NCI-H146 treated with DMSO at 0.1 percent for 48 hours (cell line): Measurements from ENCODE around the gene LSP1.

Experiments
- DNase-seq: peaks from one replicate; lab custom pipeline; 2025; ENCODE audit not compliant: unreplicated experiment; lab: John Stamatoyannopoulos, UW

LSP1 gene

DNA sequence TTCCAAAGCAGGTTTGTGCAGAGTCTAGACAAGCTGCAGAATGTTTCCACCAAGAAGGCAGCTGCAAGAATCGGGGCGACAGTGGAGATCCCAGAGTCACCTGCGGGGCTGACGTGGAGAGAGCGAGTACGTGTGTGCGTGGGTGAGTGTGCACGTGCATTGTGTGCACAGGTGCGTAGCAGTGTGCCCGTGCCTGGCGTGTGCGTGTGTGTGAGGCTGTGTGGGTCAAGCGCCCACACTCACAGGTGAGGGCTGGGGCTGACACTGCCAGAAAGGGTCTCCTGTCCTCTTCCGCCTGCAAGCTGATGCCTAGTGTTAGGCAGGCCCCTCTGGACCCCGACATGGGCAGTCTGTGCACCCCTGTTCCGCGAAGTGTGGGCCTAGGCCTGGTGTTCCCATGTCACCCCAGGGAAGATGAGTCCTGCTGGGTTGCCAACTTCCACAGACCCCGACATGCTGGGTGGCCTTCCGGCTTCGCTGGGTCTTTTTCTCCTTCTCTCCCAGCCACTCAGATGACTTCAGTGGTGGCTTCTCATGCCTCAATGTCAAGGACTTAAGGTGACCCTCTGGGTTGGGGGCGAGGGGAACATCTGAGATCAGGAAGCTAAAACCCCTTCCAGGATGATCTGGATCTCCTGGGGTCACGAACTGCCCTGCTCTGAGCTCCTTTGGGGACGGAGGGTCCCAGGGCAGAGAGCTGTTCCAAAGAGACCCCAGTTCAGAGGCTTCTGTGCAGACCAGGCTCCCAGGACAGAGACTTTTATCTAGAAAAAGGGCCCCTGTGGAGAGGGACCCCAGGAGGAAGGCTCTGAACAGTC is 28.5 kb upstream of the LSP1 start:
- no peak for DNase-seq

DNA sequence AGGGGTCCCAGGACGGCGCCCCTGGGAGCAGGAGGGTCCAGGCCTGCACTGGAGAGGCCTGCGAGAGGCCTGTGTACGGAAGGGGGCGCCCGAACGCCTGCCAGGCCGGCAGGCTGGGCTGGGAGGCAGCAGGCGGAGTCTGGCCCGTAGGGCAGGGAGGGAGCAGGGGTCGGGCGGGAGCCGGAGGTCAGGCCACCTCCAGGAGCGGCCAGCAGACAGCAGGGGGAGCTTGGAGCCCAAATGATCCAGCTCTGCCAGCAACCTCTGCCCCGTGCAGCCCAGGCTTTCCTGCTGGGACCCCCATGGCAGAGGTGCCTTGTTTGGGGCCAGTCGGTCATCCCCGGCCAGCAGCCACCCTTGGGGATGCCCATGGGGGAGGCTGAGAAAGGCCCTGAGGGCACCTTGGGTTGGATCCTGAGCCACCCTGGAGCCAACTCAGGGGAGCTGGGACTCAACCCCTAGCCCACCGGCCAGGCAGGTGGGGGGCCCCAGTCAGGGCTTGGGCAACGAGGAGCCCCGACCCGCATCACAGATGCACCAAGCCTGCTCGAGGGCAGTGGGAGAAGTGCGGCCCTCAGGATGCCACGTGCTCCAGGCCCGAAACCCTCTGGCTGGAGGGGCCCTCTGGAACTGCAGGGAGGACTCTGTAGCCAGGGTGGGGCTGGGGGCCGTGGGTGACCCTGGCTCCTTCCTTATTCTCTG is 27.7 kb upstream of the LSP1 start:
- no peak for DNase-seq

- DNase-seq = no peak
These were observed 27.0 kb upstream of the LSP1 start for GRCh38 chr11:1825785-1826451.

- DNase-seq = no peak
These were observed 26.3 kb upstream of the LSP1 start for GRCh38 chr11:1826552-1827094.

DNA sequence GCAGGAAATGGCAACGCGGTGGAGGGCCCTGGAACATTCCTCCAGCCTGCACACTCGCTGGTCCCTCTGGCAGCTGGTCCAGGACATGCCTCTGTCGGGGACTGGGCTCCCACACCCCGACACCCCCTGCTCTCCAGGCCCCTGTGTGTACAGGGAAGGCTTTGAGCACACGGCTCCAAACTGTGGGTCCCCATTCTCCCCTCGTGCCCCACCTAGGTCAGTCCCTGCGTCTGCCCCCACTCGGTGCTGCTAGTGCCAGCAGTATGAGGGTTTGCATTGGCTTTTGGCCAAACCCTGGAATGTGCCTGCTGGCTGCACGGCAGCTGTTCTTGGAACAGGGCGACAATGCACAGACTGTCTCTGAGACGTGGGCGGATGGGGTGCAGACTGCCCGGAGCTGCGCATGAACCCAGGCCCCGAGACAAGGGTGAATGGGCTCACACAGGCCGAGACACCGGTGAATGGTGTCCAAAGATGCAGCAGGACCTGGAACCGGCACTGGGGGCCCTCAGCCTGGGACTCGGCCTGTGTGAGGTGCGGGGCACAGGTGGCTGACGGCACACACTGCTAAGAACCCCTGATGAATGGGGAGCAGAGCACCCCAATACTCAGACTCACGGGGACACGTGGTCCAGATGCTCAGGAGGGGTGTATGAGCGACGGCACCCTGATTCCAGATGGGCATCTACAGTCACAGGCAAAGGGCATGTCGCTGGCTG is 25.6 kb upstream of the LSP1 start:
- no peak for DNase-seq

DNA sequence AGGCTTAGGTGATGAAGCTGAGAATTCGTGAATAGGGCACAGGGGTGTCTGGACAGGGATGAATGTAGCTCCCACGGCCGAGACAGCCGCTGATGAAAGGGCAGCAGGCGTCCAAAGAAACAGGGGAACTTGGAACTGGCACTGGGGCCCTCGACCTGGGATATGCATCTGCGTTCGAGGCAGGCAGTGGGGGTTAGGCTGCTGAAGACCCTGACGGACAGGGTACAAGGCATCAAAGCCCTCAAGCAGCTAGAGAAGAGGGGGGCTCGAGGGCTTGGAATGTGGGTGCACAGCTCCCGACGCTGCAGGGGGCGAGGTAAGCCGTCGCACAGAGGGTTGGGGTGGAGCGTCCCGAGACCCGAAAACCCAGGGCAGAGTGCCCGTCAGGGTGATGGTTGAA is 25.0 kb upstream of the LSP1 start:
- no peak for DNase-seq

DNA sequence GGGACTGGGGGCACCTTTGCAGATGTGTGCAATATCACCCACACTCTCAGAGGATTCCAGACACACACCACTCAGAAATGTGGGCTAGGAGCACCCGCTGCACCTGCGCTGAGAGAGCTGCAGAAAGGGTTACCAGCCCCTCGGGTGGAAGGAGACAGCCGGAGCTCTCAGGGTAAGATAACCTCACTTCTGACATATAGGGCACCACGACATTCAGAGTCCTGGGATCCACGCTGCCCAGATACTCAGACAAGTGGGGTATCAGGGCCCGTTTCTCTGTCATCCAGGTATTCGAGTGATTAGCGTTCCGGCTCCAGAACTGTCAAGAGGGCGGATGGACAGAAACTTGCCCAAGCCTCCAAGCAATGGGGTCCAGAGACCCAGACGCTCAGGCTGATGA is 24.3 kb upstream of the LSP1 start:
- DNase-seq = no peak

DNA sequence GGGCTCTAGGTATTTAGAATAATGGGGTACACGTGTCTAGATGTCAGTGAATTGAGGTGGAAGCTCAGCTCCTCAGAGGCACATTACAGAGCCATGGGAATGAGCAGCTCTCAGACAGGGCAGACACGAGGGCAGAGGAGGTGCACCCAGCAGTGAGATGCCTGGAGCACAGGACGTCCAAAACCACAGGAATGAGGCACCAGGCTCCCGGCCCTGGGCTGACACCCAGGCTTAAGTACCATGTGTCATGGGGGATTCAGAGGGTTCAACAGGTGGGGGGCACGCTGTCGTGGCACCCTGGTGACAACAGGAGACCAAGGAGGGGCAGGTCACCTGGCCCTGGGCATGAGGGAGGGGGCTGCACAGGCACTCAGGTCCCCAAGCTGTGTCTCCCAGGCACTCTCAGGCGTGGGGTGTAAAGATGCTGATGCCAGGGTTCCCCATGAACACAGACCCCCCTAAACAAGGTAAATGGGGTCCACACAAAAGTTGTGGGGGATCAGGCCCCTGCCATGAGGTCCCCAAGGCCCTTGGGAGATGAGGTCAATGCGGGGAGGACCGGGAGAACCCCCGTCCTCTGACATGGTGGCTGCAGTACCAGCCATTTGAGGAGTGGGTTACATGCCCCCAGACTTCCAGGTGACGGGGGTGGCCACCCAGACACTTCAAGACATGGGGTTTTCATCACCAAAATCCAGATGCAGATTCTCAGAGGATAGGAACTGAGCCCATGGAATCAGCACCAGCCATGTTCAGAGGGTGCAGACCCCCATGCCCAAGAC is 23.7 kb upstream of the LSP1 start:
- no peak for DNase-seq

GRCh38 chr11:1830004-1830321 is 22.9 kb upstream of the LSP1 start:
- no peak for DNase-seq

DNA sequence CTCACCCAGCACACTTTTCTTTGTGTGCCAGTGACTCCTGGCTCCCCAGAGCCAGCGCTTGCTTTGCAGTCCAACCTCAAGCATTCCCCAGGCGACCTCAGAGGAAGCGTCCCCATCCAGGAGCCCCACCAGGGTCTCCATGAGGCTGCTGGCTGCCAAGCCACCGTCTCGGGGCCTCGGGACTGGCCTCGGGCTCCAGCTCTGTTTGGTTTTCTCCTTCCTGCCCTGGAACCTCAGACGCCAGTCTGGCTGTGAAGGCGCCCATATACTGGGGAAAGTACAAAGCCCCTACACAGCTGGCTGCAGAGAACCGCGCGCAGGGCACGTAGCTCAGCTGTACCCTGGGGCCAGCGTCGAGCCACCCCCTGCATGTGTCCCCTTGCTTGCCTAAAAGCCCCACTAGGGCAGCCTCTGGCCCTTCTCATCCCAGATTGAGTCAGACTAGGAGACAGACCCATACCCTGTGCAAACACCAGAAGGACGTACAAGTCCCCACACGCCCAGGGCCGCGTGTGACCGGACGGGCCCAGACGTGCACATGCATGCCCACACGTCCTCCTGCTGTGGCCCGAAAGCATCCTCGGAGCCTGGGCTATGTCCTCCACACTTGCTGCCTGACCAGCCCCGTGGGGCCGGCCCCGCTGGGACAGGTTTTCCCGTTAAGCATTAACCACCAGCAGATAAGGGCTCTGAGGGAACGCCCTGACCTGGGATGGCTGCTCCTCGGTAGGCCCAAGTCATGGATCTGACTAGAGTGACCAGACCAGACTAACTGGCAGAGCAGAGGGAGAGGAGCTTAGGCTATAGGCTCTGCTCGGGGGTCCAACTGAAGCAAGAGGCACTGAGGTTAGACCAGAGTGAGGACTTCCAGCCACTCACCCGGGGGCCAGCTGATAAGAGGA is 22.3 kb upstream of the LSP1 start:
- no peak for DNase-seq

DNA sequence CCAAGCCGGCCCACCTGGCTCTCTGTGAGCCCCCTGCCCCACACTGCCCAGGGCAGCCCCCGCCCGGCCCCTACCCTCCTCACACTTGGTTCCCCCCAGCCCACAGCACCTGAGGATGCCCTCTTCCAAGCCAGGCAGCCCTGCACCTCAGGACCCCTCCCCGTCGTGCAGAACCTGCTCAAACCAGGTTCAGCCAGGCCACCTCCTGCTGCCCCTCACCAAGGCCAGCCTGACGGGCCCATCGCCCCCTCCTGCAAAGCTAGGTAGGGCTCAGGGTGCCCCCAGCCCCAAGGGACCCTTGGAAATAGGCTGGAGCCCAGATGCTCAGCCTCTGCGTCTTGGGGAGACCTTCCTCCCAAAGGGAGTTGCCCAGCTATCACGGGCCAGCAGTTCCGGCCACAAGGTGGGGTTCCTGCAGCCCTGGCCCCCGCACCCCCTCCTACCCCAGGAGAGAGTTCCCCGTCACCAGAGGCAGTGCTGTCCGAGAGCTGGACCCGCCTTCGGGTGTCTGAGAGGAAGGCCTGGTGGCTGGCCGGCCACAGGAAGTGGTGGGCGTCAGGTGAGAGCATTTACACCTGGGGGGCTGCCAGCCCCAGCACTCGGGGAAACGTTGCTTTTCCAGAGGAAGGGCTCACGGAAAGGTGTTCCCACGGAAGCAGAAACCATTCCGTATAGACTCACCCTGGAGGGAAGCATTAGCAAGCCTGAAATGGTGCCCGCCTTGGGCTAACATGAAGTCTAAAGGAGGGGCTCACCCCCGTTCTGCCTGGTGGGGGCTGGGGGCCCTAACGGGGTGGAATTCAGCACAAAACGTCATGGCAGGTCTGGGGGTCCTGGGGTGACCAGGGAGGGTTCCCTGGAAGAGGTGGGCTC is 21.3 kb upstream of the LSP1 start:
- DNase-seq = no peak

DNA sequence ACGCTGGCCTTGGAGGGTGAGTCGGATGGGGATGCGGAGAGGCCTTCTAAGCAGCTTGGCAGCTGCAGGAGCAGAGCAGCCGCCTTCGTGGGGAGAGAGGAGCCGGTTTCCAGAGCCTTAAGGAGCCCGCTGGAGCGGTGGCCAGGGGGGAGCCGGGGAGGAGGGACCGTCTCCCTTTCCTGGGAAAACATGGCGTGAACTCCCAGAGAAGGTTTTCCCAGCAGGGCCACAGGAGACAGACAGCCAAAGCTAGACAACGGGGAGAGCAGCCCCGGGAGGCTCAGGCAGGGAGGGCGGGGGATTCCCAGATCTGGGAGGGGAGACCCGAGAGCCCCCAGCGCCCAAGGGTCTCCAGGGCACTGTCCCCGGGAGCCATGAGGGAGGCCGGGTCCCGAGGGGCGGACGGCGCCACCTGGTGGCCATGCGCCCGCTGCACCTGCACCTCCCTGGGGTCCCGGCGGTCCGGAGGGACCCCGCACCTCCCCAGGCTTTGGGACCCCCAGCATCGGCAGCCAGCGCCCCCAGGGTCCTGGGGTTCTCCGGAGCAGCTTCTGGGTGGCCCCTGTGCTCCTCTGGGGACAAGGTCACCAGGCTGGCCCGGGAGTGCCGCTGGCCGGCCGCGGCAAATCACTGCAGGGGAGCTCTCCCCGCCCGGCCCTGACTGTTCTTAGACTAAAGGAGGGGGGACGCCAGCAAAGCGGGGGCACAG is 20.5 kb upstream of the LSP1 start:
- no peak for DNase-seq

DNA sequence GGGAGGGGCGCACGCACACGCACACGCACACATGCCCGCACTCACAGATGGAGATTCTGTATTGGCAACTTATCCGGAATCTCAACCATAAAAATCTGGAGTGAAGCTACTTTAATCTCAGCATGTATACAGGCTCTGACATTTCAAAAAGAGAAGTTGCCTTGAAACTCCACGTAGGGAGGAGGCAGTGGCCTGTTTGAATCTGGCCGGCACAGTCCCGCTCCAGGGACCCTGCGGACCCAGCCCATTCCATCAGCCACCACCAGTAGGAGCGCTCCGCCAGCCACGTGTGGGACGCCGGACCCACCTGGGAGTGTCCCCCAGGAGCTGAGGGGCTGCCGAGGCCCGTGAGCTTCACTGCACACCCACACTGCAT is 20.0 kb upstream of the LSP1 start:
- DNase-seq = no peak

DNA sequence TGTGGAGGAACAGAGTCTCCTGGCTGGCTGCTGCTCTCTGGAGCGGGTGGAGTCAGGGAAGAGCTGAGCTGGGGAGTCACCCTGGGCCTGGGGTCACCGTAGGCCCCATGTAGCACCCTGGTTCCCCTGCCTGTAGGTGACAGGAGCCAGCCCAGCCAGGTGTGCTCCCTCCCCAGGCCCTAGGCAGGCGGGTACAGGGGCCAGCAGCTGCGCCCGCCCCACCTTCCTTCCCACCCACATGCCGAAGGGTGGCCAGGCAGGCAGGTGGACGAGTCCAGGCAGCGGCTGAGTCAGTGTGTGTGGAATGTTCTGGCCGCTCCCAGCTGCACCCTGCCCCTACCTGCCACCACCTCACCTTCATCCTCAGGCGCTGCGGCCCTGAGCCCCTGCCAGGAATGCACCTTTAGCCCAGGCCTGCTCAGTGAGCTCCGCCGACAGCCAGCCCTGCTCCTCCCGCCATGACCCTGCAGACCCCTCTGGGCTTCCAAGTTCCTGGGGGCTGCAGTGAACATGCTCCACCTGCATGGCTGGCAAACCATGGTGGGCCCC is 18.7 kb upstream of the LSP1 start:
- no peak for DNase-seq

- no peak for DNase-seq
These were observed 17.9 kb upstream of the LSP1 start, which contains the start of gene SYT8 for GRCh38 chr11:1834779-1835670. Gene SYT8 (plus strand): TSS chr11:1834990. CDS start chr11:1835106, 116 bp downstream.

DNA sequence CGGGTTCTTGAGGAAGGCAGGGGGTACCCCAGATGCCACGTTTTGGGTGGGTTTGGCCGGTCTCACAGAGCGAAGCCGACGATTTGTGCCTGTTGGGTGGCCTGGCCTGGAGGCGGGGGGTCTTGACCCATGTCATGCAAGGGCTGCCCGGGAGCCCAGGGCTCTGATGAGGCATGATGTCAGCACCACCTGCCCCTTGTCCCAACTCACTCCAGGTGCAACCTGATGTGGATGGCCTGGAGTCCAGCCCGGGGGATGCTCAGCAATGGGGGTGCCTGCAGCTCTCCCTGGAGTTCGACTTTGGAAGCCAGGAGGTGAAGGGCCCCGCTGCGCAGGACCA is 17.2 kb upstream of the LSP1 start:
- no peak for DNase-seq
